HepG2 (cell line): ENCODE results near the gene MFNG. TPM values are rescaled to one million over a fixed set of nuclear protein-coding genes. Genes with fewer than 3 reads are reported as not detected.

Experiments
- ATAC-seq: fragments of 200-7000 bp; cut with Tn5 transposase; 3 replicates; pipeline ENCODE4 v1.9.1; 2020; ENCODE audit warnings: mild to moderate bottlenecking, moderate library complexity
- BruUV-seq: library from RNA; stranded (reverse); fragments of 400-500 nt; replicated peaks from 2 replicates; lab custom pipeline; 2021; lab: Mats Ljungman, UMichigan
- CTCF ChIA-PET: fragments of 300-600 bp; formaldehyde crosslinking; extraction: SDS; loops from one replicate; lab custom pipeline; 2021; ENCODE audit warnings: low total read pairs, inconsistent platforms, low intra/inter-chr PET ratio; lab: Yijun Ruan, JAX
- POLR2A ChIA-PET: fragments of 350-600 bp; sonication (Branson Sonifier 250); formaldehyde crosslinking; loops from one replicate; lab custom pipeline; 2020; ENCODE audit warnings: antibody characterized with exemption, inconsistent platforms; lab: Yijun Ruan, JAX
- DNase-seq: peaks from one replicate; pipeline ENCODE4 v3.0.0-alpha.2; 2015; ENCODE audit warnings: low spot score
- FAIRE-seq: peaks from 3 replicates; lab custom pipeline; 2011; peaks lifted over from hg19 to GRCh38; lab: Jason Lieb, UNC
- H2AFZ ChIP-seq: one replicate; pipeline ENCODE4 v1.6.1; 2011; ENCODE audit warnings: low read length, inconsistent platforms
- H3K27ac ChIP-seq: fragments of 300-600 bp; 3 replicates; pipeline ENCODE4 v1.8.0; 2011; ENCODE audit warnings: mixed run types, mild to moderate bottlenecking, mixed read lengths, low read length, inconsistent platforms; ENCODE audit not compliant: insufficient read depth; ENCODE audit errors: extremely low read length
- H3K27me3 ChIP-seq, 2 experiments: fragments of 200-600 bp in 1 of 2; 2 replicates in 1 of 2; 3 replicates in 1 of 2; pipeline versions ENCODE4 v1.6.0 to v1.8.0; 2011; ENCODE audit warnings: low read length in 2 of 2, mild to moderate bottlenecking in 2 of 2, moderate library complexity in 2 of 2, inconsistent platforms in 1 of 2; ENCODE audit not compliant: insufficient read depth in 2 of 2, control insufficient read depth in 1 of 2
- H3K36me3 ChIP-seq, 2 experiments: fragments of 200-600 bp in 1 of 2; replicated peaks in 1 of 2; 2 replicates in 1 of 2; 3 replicates in 1 of 2; pipeline versions ENCODE4 v1.5.1 to v1.8.0; 2011; ENCODE audit warnings: low read length in 2 of 2, inconsistent platforms in 1 of 2; ENCODE audit not compliant: insufficient read depth in 2 of 2, control insufficient read depth in 1 of 2
- H3K4me1 ChIP-seq: 2 replicates; pipeline ENCODE4 v1.5.1; 2012; ENCODE audit warnings: low read length, inconsistent platforms; ENCODE audit not compliant: insufficient read depth
- H3K4me2 ChIP-seq: 2 replicates; pipeline ENCODE4 v1.6.0; 2011; ENCODE audit warnings: low read depth, low read length, inconsistent platforms
- H3K4me3 ChIP-seq, 3 experiments: fragments of 200-600 bp in 1 of 3; sonication (generic), shearing (Covaris generic) in 1 of 3; replicated peaks in 1 of 3; 2 replicates each; pipeline ENCODE4 v1.5.1; 2011 to 2016; ENCODE audit warnings: low read length in 3 of 3, inconsistent platforms in 2 of 3, low read depth in 2 of 3, mild to moderate bottlenecking in 2 of 3, control low read depth in 1 of 3, mixed read lengths in 1 of 3; ENCODE audit not compliant: insufficient read depth in 1 of 3
- H3K79me2 ChIP-seq: one replicate; pipeline ENCODE4 v1.6.1; 2011; ENCODE audit warnings: low read length, inconsistent platforms; ENCODE audit not compliant: insufficient read depth
- H3K9ac ChIP-seq: 2 replicates; pipeline ENCODE4 v1.6.0; 2011; ENCODE audit warnings: mild to moderate bottlenecking, low read depth, low read length, inconsistent platforms; ENCODE audit not compliant: insufficient read depth
- H3K9me3 ChIP-seq: 2 replicates; pipeline ENCODE4 v1.5.1; 2012; ENCODE audit warnings: mild to moderate bottlenecking, low read length
- H4K20me1 ChIP-seq: 2 replicates; pipeline ENCODE4 v1.6.0; 2011; ENCODE audit warnings: inconsistent platforms, mild to moderate bottlenecking, low read length, moderate library complexity; ENCODE audit not compliant: insufficient read depth
- CCAR2 ChIP-seq: fragments of 200-400 bp; formaldehyde crosslinking; optimal IDR thresholded peaks from 2 replicates; pipeline ENCODE3; 2018; ENCODE audit warnings: low read depth, mild to moderate bottlenecking, low read length, moderate library complexity
- IKZF5 ChIP-seq: IDR thresholded peaks from 2 replicates; pipeline ENCODE4 v1.6.1; 2018; ENCODE audit warnings: missing genetic modification reagents, mild to moderate bottlenecking, missing compliant biosample characterization
- MIER3 ChIP-seq: IDR thresholded peaks from 2 replicates; pipeline ENCODE4 v1.6.1; 2016; ENCODE audit warnings: missing compliant biosample characterization, borderline replicate concordance
- MYC ChIP-seq: sonication (generic); formaldehyde crosslinking; IDR thresholded peaks from 2 replicates; pipeline ENCODE4 v1.9.0; 2021; ENCODE audit warnings: missing genetic modification reagents, borderline replicate concordance
- RFX1 ChIP-seq: fragments of 450-650 bp; IDR thresholded peaks from 2 replicates; pipeline ENCODE4 v1.6.1; 2017
- RNF2 ChIP-seq: fragments of 450-650 bp; conservative IDR thresholded peaks from 2 replicates; pipeline ENCODE4 v1.6.1; 2016; ENCODE audit warnings: low read depth
- SP5 ChIP-seq: IDR thresholded peaks from 2 replicates; pipeline ENCODE4 v1.6.1; 2016; ENCODE audit warnings: low read depth, borderline replicate concordance
- TRIM22 ChIP-seq: fragments of 450-650 bp; IDR thresholded peaks from 2 replicates; pipeline ENCODE4 v1.6.1; 2017
- ZBTB1 ChIP-seq: sonication (generic); formaldehyde crosslinking; IDR thresholded peaks from 2 replicates; pipeline ENCODE4 v1.4.0; 2020; ENCODE audit warnings: missing genetic modification reagents, borderline replicate concordance
- ZBTB3 ChIP-seq: sonication (generic); formaldehyde crosslinking; IDR thresholded peaks from 2 replicates; pipeline ENCODE4 v1.4.0; 2020; ENCODE audit warnings: low read depth, mild to moderate bottlenecking, moderate library complexity, missing genetic modification reagents, borderline replicate concordance
- ZFP41 ChIP-seq: sonication (generic); formaldehyde crosslinking; IDR thresholded peaks from 2 replicates; pipeline ENCODE4 v1.4.0; 2020; ENCODE audit warnings: mild to moderate bottlenecking, missing genetic modification reagents, borderline replicate concordance
- ZNF121 ChIP-seq: sonication (generic); formaldehyde crosslinking; IDR thresholded peaks from 2 replicates; pipeline ENCODE4 v1.5.0; 2020; ENCODE audit warnings: mild to moderate bottlenecking, missing genetic modification reagents
- ZNF124 ChIP-seq: sonication (generic); formaldehyde crosslinking; IDR thresholded peaks from 2 replicates; pipeline ENCODE4 v1.4.0; 2020; ENCODE audit warnings: missing genetic modification reagents
- ZNF350 ChIP-seq: sonication (generic); formaldehyde crosslinking; IDR thresholded peaks from 2 replicates; pipeline ENCODE4 v1.4.0; 2020; ENCODE audit warnings: mild to moderate bottlenecking, low read depth, missing genetic modification reagents, borderline replicate concordance
- ZNF431 ChIP-seq: sonication (generic); formaldehyde crosslinking; IDR thresholded peaks from 2 replicates; pipeline ENCODE4 v1.9.0; 2022; ENCODE audit warnings: missing genetic modification reagents, low read depth, mild to moderate bottlenecking, borderline replicate concordance
- ZNF550 ChIP-seq: sonication (generic); formaldehyde crosslinking; IDR thresholded peaks from 2 replicates; pipeline ENCODE4 v1.4.0; 2020; ENCODE audit warnings: mild to moderate bottlenecking, missing genetic modification reagents, borderline replicate concordance
- WGBS: methylation state at CpG from one replicate; pipeline ENCODE4 v1.1.6; 2017; ENCODE audit warnings: low lambda C conversion rate; 5-methylcytosine and 5-hydroxymethylcytosine counted together
- in situ Hi-C: cut with HindIII; loops from 2 replicates; pipeline ENCODE4 v1.10.0; 2017; ENCODE audit warnings: low pct_unique_long_range_greater_than_20kb; ENCODE audit not compliant: extremely low pct_ligation_motif_present
- intact Hi-C: fragments of 100-400 bp; cut with micrococcal nuclease; formaldehyde crosslinking; loops from one replicate; pipeline ENCODE4 v1.10.0; 2022; ENCODE audit not compliant: unreplicated experiment
- polyA plus RNA-seq, 8 experiments: library from polyadenylated mRNA; depleted of rRNA in 3 of 8; stranded (reverse) in 7 of 8; unstranded in 1 of 8; fragments of >200 nt; fragmentation: Illumina TruSeq in 4 of 8; extraction: Trizol in 4 of 8; gene quantifications; 2 replicates each; pipeline versions ENCODE4 v1.2.1 to v1.2.3, GENCODE V29; 2011 to 2016; ENCODE audit warnings: low read depth in 4 of 8, missing spikeins in 1 of 8, mixed read lengths in 1 of 8; ENCODE audit not compliant: insufficient read depth in 1 of 8
- total RNA-seq, 5 experiments: library from RNA; depleted of rRNA; stranded (reverse); fragments of >200 nt; fragmentation: Illumina TruSeq; extraction: Trizol; gene quantifications; 2 replicates each; pipeline ENCODE4 v1.2.3, GENCODE V29; 2016; ENCODE audit warnings: low read depth in 1 of 5
- TF ChIP-seq, protein P1 (sequence below): IDR thresholded peaks from 2 replicates; pipeline ENCODE4 v1.6.1; 2016; ENCODE audit warnings: missing compliant biosample characterization, missing genetic modification reagents, borderline replicate concordance

The MFNG gene
- total and polyA plus RNA-seq, 2 of the 13 experiments (the other 11 are each of a cell fraction or from before 2014, with no cell fraction given): 1.0 to 11.7 TPM

GRCh38 chr22:37448516-37449127 lies 37.6 kb downstream of the MFNG start:
- Histone ChIP-seq H3K79me2 (no peaks in the 10 kb centered on the region), H3K27me3 (peaks cover 0 to 18% of the 10 kb centered on the region in 2 experiments; a peak in 4 of 5 replicates), H3K9ac (no peak overlapping the region), H3K4me2 (no peak overlapping the region), H3K4me1 (peaks cover 6% of the 10 kb centered on the region), H3K4me3 (no peak overlapping the region), H3K9me3 (no peaks in the 10 kb centered on the region), H4K20me1 (no peaks in the 10 kb centered on the region), H2AFZ (no peak overlapping the region), H3K27ac (no peak overlapping the region), H3K36me3 (no peaks in the 10 kb centered on the region)
- BruUV-seq: no TSS peak
- CTCF ChIA-PET: no interaction called here
- ATAC-seq (no peak), FAIRE-seq (no peak), DNase-seq (no peak)
- 20% methylated on average over 3 of the region's 18 CpGs for WGBS
- POLR2A ChIA-PET: interaction anchor here (0.6 kb wide), 1 partner anchor 64 kb away, joined by 3 read pairs; no protein-coding TSS in a partner anchor
- no peak for TF ChIP-seq ZNF124 (CRISPR knock-in tag)
- TF ChIP-seq CCAR2: no peak
- no peak for TF ChIP-seq TRIM22
- no peak for TF ChIP-seq ZFP41
- TF ChIP-seq MIER3: no peak
- TF ChIP-seq ZNF121 (CRISPR knock-in tag): no peak
- TF ChIP-seq RFX1: no peak
- TF ChIP-seq ZBTB1 (CRISPR knock-in tag): no peak
- intact Hi-C loops (no loop called here), in situ Hi-C loops (no loop called here)

DNA sequence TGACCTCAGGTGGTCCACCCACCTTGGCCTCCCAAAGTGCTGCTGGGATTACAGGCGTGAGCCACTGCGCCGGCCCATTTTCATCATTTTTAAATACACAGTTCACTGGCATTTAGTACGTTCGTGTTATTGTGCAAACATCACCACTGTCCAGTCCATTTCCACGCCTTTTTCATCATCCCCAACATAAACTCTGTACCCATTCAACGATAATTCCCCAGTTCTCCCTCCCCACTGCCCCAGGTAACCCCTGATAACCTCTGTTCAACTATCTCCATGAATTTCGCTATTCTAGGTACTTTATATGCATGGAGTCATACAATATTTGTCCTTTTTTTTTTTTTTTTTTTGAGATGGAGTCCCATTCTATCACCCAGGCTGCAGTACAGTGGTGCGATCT lies 40.7 kb downstream of the MFNG start:
- Histone ChIP-seq H3K4me1 (peaks cover 11% of the 10 kb centered on the region), H3K9me3 (no peaks in the 10 kb centered on the region), H4K20me1 (no peaks in the 10 kb centered on the region), H3K79me2 (no peaks in the 10 kb centered on the region), H2AFZ (no peak overlapping the region), H3K27me3 (peaks cover 0 to 15% of the 10 kb centered on the region in 2 experiments; a peak in 4 of 5 replicates), H3K4me2 (no peak overlapping the region), H3K9ac (no peak overlapping the region), H3K27ac (no peak overlapping the region), H3K4me3 (no peak overlapping the region), H3K36me3 (no peaks in the 10 kb centered on the region)
- in situ Hi-C loops: no loop called here
- intact Hi-C loops: no loop called here
- WGBS: 13% methylated on average over 9 of the region's 9 CpGs
- no peak for FAIRE-seq
- ChIA-PET POLR2A (no interaction called here), CTCF (no interaction called here)
- DNase-seq: no peak
- no TSS peak for BruUV-seq
- no peak for ATAC-seq
- TF ChIP-seq ZNF550: no peak
- no peak for TF ChIP-seq ZBTB3 (CRISPR knock-in tag)
- TF ChIP-seq ZNF431: no peak
- TF ChIP-seq, protein P1, sequence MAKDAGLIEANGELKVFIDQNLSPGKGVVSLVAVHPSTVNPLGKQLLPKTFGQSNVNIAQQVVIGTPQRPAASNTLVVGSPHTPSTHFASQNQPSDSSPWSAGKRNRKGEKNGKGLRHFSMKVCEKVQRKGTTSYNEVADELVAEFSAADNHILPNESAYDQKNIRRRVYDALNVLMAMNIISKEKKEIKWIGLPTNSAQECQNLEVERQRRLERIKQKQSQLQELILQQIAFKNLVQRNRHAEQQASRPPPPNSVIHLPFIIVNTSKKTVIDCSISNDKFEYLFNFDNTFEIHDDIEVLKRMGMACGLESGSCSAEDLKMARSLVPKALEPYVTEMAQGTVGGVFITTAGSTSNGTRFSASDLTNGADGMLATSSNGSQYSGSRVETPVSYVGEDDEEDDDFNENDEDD (CRISPR knock-in tag): no peak
- TF ChIP-seq RNF2: no peak
- TF ChIP-seq SP5 (CRISPR knock-in tag): no peak
- TF ChIP-seq IKZF5 (CRISPR knock-in tag): no peak
- no peak for TF ChIP-seq ZNF350
- TF ChIP-seq MYC (CRISPR knock-in tag): no peak
